Glomerular visceral epithelial cell (primary cell): Measurements from ENCODE around the gene IGSF5.
A peak's percentile ranks its signal among the peaks of the same experiment; 100 is the strongest.
"Not testable (repeated sequence)": the region's sequence is repeated elsewhere in the genome, so short reads cannot be mapped to it uniquely, and the experiment has no call there.

Experiments used
- DNase-seq: peaks from one replicate; pipeline ENCODE4 v3.0.0-alpha.2; 2016; ENCODE audit errors: extremely low spot score

IGSF5 gene

GRCh38 chr21:39738566-39738965 lies 6.4 kb upstream of the IGSF5 start:
- no peak for DNase-seq

GRCh38 chr21:39739531-39739930 lies 5.5 kb upstream of the IGSF5 start:
- DNase-seq = not testable (repeated sequence)

- not testable (repeated sequence) for DNase-seq
Measured at GRCh38 chr21:39742561-39742960, 2.4 kb upstream of the IGSF5 start.

DNA sequence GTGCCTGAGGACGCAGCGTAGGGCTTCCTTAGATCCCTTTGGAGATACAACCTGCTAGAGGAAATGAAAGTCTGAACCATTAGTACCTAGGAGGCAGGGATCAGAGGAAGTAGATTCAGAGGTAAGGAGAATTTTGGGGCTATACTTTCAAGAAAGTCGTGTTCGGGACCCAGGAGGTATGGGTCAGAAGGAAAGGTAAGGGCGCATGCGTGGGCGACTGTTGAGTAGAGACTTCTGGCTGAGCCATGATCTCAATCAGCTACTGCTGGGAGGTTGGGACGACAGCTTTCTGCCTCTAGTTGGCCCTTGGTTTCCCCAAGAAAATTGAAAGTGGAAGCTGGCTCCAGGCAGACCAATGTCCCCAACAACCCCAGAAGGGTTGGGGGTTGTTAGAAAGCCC lies 349 bp downstream of the IGSF5 start:
- not testable (repeated sequence) for DNase-seq

DNA sequence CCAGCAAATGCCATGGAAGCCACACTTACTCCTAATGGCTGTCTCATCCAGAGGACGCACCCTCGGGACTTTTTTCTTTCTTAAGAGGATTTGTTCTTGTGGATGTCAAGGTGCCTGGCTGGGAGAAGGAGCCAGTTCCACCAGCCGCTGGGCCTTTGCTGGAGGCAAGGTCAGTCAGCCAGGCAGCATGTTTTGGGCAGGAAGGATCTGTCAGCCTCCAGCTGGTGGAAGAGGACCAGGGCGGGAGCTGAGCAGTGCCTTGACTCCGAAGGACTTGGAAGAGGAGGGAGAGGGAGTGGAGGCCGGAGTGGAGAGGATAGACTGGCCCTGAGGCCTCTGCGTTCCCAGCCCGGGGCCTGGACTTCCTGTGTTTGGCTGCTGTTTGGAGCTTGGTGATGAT lies 5.7 kb downstream of the IGSF5 start:
- DNase-seq = no peak

- no peak for DNase-seq
Measured at GRCh38 chr21:39754811-39755210, 9.8 kb downstream of the IGSF5 start.

- DNase-seq = no peak
Measured at GRCh38 chr21:39756285-39756684, 11.3 kb downstream of the IGSF5 start.

DNA sequence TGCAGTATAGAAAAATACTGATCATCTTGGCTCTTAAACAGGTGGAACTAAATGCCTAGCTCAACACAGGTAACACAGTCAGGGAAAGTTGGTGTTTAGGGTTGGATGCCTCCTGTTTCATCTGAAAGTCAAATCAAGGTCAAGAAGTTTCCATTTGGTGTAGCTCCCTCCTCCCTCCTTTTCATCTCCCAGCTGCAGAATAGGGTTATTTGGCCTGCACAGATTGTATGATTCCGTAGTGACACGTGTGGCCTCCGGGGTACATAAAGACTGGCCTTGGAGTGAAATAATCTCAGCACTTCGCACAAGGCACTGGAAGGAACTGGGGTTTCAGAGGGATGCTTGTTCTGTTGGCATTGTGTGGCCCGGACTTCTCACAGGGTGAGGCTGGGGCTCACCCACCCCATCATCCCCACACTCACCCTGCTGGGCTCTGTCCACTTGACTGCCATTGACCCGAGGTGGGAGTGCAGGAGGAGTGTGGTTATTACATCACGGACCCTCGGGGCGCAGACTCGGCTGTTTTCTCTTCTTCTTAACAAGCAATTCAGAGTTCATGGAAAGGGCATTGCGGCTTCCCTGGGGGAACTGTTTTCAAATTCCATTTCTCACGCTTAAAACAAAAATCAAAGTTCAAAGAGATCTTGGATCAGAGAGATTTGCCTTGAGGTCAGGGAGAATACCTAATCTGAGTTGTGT lies 18.4 kb downstream of the IGSF5 start:
- no peak for DNase-seq

DNA sequence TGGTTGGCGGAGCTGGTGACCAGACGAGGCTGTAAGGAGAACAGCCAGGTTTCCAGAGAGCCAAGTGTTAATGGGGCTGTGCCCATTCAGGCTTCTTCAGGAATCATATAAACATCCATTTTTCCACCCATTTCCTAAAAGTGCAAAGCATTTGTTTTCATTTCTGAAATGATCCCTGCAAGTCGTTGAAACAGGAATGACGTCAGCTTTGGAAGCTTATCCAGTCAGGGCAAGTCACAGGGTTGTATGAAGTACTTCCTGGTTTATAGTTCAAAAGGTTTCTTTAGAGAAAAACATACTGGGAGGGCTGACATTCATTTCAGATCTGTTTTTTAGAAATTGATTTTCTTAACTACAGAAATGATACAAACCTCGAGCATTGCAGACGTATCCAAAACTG lies 29.2 kb downstream of the IGSF5 start:
- no peak for DNase-seq

DNA sequence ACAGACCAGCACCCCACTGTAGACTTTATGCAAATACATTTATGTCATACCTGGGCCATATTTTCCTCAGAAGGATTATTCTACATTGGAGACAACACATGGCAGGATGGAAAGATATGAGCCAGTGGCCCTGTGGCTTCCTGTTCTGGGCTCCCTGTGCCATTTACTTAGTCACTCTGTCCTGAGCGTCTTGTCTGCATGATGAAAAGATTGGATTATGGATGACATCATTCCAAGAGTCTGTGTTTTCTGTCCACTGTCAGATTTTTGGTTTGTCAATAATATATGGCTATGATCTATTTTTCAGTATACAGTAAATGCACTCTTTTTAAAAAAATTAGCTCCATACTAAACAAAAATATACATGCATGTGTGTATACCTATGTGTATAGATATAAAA lies 30.8 kb downstream of the IGSF5 start:
- DNase-seq = no peak

- DNase-seq = no peak
Measured at GRCh38 chr21:39776589-39776988, 31.6 kb downstream of the IGSF5 start.

GRCh38 chr21:39781331-39781730 lies 36.3 kb downstream of the IGSF5 start:
- DNase-seq = no peak

DNA sequence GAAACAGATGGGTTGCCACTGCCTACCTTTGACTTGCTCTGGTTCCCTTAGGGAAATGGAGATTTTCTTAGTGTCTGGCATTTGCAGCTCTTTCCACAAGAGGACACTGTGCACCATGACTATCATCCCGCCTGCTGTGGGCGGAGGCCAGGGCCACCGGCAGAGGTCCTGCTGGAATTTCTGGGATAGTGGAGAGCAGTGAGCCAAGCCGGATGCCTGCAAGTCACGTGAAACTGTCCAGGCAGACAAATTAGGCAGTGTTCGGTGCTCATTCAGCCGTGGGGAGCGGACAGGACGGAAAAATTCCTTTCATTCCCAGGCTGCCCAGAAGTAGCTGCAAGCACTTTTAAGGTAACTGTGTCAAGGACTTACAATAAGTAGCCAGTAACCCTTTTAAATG lies 43.4 kb downstream of the IGSF5 start:
- peak; percentile 95 for DNase-seq

DNA sequence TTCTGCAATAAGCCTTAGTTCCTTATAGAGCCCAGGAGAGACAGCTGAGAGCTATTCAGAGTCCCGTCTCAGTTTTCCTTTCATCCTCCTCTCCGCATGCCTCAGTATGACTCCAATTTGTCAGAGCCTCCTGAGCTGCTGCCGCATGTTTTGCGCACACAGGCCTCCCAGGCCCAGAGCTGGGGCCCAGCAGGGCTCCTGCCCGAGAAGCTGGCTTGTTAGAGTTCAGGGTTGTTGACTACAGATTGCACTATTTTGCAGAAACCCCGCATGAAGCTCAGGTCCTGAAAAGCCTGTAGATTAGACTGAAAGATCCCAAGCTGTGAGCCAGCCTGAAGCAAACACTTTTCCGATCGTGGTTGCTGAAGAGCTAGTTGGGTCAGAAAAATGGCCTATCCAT lies 51.5 kb downstream of the IGSF5 start:
- DNase-seq = no peak

DNA sequence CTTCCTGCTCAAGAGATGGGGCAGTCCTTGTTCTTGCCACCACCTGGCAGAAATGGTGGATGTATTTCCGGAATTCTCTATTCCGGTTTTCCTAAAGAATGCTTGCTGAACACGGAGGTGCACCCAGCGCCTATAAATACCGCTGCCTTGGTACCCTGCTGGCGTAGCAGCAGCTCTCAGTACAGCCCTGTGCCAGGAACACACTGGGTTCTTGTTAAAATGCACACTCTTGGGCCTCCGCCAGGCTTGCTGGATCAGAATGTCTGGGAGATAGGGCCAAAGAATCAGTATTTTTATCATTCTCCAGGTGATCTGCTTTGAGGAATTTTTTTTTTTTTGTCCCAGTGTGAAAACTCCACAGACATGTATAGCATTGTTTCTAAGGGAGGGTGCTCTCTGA lies 54.2 kb downstream of the IGSF5 start:
- DNase-seq = no peak

GRCh38 chr21:39800311-39800710 lies 55.3 kb downstream of the IGSF5 start:
- DNase-seq = no peak

DNA sequence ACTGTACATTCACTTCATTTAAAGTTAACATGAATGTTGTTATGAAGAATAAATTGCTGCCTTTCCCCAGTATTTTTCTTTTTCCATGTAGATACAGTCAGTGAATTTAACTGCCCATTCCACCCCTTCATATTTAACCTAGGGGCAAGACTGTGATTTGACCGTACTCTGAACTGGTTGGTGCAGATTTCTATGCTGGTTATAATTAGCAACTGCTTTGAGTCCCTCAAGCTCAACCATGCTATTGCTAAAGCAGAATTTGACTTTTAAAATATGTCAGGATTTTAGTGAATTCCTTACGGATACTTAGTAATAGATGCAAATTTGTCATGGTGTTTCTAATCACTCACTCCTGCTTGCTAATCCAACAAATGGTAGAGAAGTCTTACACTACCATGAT lies 57.2 kb downstream of the IGSF5 start:
- no peak for DNase-seq

- DNase-seq = no peak
Measured at GRCh38 chr21:39803393-39803792, 58.4 kb downstream of the IGSF5 start.

DNA sequence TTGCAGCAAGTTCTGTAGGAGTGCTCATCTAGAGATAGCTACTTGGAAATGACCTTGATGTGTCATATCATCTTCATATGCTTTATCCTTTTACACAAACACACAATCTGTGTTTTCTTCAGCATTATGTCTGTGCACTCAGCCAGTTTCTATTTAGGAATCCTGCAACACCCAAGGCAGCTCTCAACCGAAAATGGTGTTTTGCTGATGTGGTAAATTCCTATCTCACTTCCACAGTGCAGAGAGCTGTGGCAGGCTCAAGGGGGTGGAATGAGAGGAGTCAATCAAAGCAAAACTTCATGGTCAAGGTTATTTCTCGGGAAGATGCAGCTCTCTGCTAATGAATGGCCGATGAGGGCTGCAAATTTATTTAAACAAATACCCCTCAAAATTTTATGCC lies 59.3 kb downstream of the IGSF5 start:
- no peak for DNase-seq

DNA sequence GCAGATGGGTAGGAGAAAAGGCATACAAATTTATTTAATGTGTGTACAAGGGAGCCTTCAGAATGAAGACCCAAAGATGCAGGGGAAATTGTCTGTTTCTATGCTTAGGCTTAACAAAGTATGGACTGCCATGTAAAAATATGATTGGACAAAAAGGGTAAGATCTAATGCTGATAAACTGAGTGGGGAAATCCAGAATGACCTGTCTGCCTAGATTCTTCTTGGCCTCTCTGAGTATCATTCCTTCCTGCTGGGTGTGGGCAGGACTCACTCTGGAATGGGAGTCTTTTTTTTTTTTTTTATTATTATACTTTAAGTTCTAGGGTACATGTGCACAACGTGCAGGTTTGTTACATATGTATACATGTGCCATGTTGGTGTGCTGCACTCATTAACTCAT lies 61.0 kb downstream of the IGSF5 start:
- no peak for DNase-seq

- DNase-seq = no peak
Measured at GRCh38 chr21:39807738-39808137, 62.8 kb downstream of the IGSF5 start.

GRCh38 chr21:39809936-39810335 lies 65.0 kb downstream of the IGSF5 start:
- no peak for DNase-seq

DNA sequence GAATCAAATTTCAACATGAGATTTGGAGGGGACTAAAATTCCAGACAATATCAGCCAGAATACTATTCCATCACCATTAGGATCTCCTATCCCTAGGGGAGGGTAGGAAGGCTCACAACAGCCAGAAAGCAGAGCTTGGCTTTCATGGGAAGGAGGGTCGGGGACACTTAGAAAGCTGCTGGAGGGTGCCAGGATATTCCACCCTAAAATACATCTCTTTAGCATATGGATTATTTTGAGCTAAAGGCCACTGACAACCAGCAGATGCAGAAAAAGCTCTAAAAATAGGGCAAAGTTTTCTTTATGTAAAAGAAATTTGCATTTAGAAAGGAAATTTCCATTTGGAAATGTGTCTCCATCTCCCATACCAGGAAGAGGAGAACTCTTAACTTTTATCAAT lies 68.0 kb downstream of the IGSF5 start:
- DNase-seq = no peak

DNA sequence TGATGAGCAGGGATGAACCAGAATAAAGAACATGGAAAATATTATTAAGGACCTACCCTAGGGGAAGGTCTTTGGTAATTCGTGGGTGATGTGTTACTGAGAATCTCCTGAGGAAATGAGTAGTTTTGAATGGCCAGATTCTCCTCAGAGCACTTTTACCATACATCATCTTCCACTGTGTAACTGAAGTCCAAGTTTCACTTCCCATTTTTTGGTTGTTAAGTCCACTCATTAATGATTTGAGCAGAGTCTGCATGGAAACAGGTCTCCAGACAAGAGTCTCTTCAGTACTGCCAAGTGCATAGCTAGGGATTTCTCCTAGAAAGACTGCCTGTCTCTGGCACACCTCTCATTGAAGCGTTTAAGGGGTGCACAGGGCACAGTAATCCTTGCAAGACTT lies 73.6 kb downstream of the IGSF5 start:
- DNase-seq = no peak
